ENCODE measurements around the gene MALT1.
A peak's percentile ranks its signal among the peaks of the same experiment; 100 is the strongest.

The MALT1 gene

GRCh38 chr18:58653814-58654509 is 17.3 kb upstream of the MALT1 start:
- no peak for DNase-seq (ENCODE audit: low read depth)

- DNase-seq (ENCODE audit: low read depth) = no peak
Observed at GRCh38 chr18:58654896-58655614, 16.2 kb upstream of the MALT1 start.

GRCh38 chr18:58657081-58657480 is 14.2 kb upstream of the MALT1 start:
- DNase-seq (ENCODE audit: low read depth) = no peak

GRCh38 chr18:58657494-58657893 is 13.8 kb upstream of the MALT1 start:
- DNase-seq (ENCODE audit: low read depth) = no peak

- no peak for DNase-seq (ENCODE audit: low read depth)
Observed at GRCh38 chr18:58659691-58660090, 11.6 kb upstream of the MALT1 start.

GRCh38 chr18:58660915-58661314 is 10.3 kb upstream of the MALT1 start:
- no peak for DNase-seq (ENCODE audit: low read depth)

- DNase-seq (ENCODE audit: low read depth) = no peak
Observed at GRCh38 chr18:58661423-58661822, 9.8 kb upstream of the MALT1 start.

- DNase-seq (ENCODE audit: low read depth) = no peak
Observed at GRCh38 chr18:58662118-58662517, 9.1 kb upstream of the MALT1 start.

- no peak for DNase-seq (ENCODE audit: low read depth)
Observed at GRCh38 chr18:58666176-58666575, 5.1 kb upstream of the MALT1 start.

- no peak for DNase-seq (ENCODE audit: low read depth)
Observed at GRCh38 chr18:58668211-58668610, 3.1 kb upstream of the MALT1 start.

- DNase-seq (ENCODE audit: low read depth) = no peak
Observed at GRCh38 chr18:58668897-58669296, 2.4 kb upstream of the MALT1 start.

- DNase-seq (ENCODE audit: low read depth) = no peak
Observed at GRCh38 chr18:58669731-58670378, 1.4 kb upstream of the MALT1 start.

- no peak for DNase-seq (ENCODE audit: low read depth)
Observed at GRCh38 chr18:58670404-58671110, 708 bp upstream of the MALT1 start.

GRCh38 chr18:58671632-58672564 is 633 bp downstream of the MALT1 start:
- DNase-seq (ENCODE audit: low read depth) = peak; percentile 47

- DNase-seq (ENCODE audit: low read depth) = no peak
Observed at GRCh38 chr18:58674159-58674558, 2.9 kb downstream of the MALT1 start.

GRCh38 chr18:58674863-58675472 is 3.7 kb downstream of the MALT1 start:
- no peak for DNase-seq (ENCODE audit: low read depth)

- DNase-seq (ENCODE audit: low read depth) = no peak
Observed at GRCh38 chr18:58676270-58676669, 5.0 kb downstream of the MALT1 start.

- no peak for DNase-seq (ENCODE audit: low read depth)
Observed at GRCh38 chr18:58682429-58683069, 11.3 kb downstream of the MALT1 start.

GRCh38 chr18:58687871-58688308 is 16.6 kb downstream of the MALT1 start:
- DNase-seq (ENCODE audit: low read depth) = peak; percentile 26

GRCh38 chr18:58690259-58690658 is 19.0 kb downstream of the MALT1 start:
- DNase-seq (ENCODE audit: low read depth) = no peak

Measured in activated T-helper 1 cell treated with Interleukin-2 at 50 U/mL for 16 hours (primary cell).